ENCODE measurements around the gene SPON2. TPM values are rescaled to one million over a fixed set of nuclear protein-coding genes. Genes with fewer than 3 reads are reported as not detected.

The SPON2 gene
- total RNA-seq, 1 donor from 2014 or later: 3.4 TPM

DNA sequence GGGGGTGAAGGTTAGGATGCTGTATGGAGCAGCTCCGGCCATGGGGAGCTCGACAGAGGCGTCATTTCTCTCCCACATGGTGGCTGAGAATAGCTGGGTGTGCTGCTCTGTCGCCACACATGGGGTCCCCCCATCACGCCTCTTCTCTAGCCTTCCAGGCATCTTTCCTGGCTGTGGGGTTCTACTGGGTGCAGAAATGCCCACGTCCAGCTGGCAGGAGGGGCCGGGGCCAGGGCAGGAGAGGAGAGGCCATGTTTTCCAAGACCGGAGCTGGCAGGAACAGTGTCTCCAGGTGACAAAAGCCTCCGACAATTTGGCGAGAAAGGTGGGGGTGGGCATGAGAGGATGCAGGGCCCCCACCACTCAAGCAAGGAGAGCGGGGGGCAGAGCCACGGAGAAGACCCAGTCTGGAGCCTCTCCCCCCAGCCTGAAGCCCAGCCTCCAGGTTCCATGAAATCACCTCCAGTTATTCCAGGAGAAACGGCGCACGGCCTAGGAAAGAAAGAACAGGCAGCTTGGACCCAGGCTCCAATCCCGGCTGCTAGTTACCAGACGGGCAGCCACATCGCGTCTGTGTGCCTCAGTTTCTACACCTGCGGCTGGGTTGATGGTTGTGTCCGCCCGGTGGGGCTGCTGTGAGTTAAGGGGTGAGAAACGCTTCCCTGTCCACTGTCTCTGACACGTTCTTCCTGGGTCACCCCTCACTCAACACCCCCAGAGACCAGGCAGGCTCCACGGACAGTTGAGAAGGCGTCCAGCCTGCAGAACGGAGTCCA, 27.4 kb upstream of the SPON2 start:
- POLR2A ChIA-PET: interaction anchor here (0.6 kb wide), 1 partner anchor 86 kb away, joined by 3 read pairs; the partner anchor contains the start of gene RNF212
- intact Hi-C loops (cut with micrococcal nuclease): loop anchor here (2.0 kb wide), 1 partner anchor 15 kb away; no protein-coding TSS in a partner anchor
- no peak for ATAC-seq (ENCODE audit: low read depth)
- CTCF ChIA-PET: interaction anchor here (0.6 kb wide), 1 partner anchor 1925 kb away, joined by 3 read pairs; no protein-coding TSS in a partner anchor
- no peak for TF ChIP-seq CTCF (IDR thresholded peaks at IDR 0.05)
- Mint-ChIP-seq H3K27me3 (no peaks in the 10 kb centered on the region), H3K4me3 (no peak overlapping the region), H3K27ac (no peak overlapping the region), H3K36me3 (ENCODE audit: low read depth) (no peaks in the 10 kb centered on the region), H3K9me3 (no peaks in the 10 kb centered on the region), H3K4me1 (peaks cover 40% of the 10 kb centered on the region)
- DNase-seq: peak; percentile 12

DNA sequence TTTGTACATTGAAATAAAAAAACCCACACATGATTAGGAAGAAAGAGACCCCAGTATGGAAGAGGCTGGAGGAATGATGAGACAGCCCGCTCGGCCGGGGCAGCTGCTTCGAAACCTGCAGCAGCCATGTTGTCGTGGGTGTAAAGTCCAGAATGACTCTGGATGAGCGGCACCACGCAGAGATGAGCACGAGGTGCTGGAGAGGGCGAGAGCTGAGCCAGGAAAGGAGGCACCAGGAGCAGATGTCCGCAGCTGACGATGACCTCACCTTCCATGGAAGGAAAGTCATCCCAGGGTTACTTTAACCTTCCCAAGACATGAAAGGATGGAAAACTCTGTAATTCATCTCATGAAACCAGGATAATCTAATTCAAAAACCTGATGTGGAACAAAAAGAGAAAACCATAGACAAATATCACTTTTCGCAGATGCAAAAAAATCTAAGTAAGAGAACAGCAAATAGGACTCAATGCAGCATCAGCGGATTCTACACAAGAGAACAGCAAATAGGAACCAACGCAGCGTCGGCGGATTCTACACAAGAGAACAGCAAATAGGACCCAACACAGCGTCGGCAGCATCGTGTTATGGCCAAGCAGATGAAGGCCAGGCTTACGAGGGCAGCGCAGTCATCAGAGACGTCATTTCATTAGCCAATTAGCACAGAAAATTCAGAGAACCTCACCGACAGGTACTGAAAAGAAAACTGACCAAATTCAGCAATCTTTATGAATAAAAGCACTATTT, 25.9 kb upstream of the SPON2 start:
- no peak for DNase-seq
- no peaks in the 10 kb centered on the region for H3K9me3 Mint-ChIP-seq
- H3K4me1 Mint-ChIP-seq: peaks cover 26% of the 10 kb centered on the region
- no peaks in the 10 kb centered on the region for H3K36me3 Mint-ChIP-seq (ENCODE audit: low read depth)
- CTCF ChIA-PET: no interaction called here
- TF ChIP-seq CTCF (IDR thresholded peaks at IDR 0.05): no peak
- H3K27ac Mint-ChIP-seq: no peak overlapping the region
- H3K27me3 Mint-ChIP-seq: no peaks in the 10 kb centered on the region
- H3K4me3 Mint-ChIP-seq: no peak overlapping the region
- POLR2A ChIA-PET: interaction anchor here (0.7 kb wide), 2 partner anchors 27 to 31 kb away, joined by 3 read pairs; no protein-coding TSS in a partner anchor
- intact Hi-C loops (cut with micrococcal nuclease): no loop called here
- ATAC-seq (ENCODE audit: low read depth): no peak

DNA sequence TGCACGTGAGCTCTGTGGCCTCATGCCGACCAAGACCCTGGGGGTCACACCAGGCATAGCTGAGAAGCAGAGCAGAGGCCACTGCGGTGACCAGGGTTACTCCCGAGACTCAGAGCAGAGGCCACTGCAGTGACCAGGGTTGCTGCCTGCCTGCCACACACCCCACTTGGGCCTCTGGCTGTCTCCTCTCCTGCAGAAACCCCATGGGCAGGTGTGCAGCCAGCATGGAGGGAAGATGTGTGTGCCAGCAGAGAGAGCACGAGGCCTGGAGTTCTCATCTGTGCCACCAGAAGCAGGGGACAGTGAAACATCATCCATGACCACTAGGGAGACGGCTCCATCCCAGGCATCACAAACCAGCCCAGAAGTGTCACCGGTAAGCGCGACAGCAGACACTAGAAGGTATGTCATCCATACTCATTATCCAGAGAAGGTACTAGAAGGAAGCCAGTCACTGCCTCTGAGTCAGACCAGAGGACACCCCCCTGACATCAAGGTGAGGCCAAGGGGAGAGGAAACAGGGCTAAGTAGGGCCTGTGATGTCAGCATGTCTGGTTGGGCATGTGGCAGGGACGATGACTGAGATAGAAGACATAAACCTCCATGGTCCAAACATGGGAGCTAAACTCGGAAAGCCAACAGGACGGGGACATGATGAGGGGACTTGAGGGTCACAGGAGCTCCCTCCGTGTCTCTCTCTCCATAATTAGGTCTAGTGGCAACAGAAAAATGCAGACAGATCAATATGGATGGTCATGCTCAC, 24.2 kb upstream of the SPON2 start:
- no peak overlapping the region for H3K27ac Mint-ChIP-seq
- POLR2A ChIA-PET: interaction anchor here (1.0 kb wide), 1 partner anchor 8 kb away, joined by 3 read pairs; no protein-coding TSS in a partner anchor
- intact Hi-C loops (cut with micrococcal nuclease): no loop called here
- H3K27me3 Mint-ChIP-seq: no peaks in the 10 kb centered on the region
- TF ChIP-seq CTCF (IDR thresholded peaks at IDR 0.05): no peak
- H3K9me3 Mint-ChIP-seq: no peaks in the 10 kb centered on the region
- CTCF ChIA-PET: no interaction called here
- no peak overlapping the region for H3K4me3 Mint-ChIP-seq
- DNase-seq (no peak), ATAC-seq (ENCODE audit: low read depth) (no peak)
- H3K4me1 Mint-ChIP-seq: peaks cover 16% of the 10 kb centered on the region
- H3K36me3 Mint-ChIP-seq (ENCODE audit: low read depth): no peaks in the 10 kb centered on the region

DNA sequence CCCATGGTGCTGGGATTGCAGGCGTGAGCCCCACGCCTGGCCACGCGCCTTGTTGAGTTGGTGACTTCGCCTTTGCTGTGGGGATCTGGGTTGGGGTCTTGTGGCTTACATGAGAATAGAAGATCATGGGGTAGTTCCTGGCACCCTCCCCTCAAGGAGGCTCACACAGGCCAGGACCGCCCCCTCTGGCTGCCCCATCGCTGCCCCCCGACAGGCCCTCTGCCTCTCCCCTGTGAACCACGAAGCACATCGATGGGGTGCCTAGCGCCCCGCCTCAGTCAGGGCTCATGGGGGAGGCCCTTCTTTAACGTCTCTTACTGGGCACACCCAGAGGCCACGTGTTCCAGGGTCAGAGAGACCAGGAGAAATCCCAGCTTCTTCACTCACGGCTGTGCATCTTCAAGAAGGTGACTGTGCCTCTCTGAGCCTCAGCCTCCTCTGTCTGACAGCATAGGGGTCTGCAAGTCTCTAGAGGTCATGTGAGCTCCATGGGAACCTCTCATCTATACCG, 23.6 kb upstream of the SPON2 start:
- H3K4me1 Mint-ChIP-seq: peaks cover 9% of the 10 kb centered on the region
- no peak overlapping the region for H3K4me3 Mint-ChIP-seq
- no peaks in the 10 kb centered on the region for H3K27me3 Mint-ChIP-seq
- H3K9me3 Mint-ChIP-seq: no peaks in the 10 kb centered on the region
- ChIA-PET POLR2A (no interaction called here), CTCF (no interaction called here)
- DNase-seq: no peak
- intact Hi-C loops (cut with micrococcal nuclease): no loop called here
- no peak overlapping the region for H3K27ac Mint-ChIP-seq
- ATAC-seq (ENCODE audit: low read depth): no peak
- TF ChIP-seq CTCF (IDR thresholded peaks at IDR 0.05): no peak
- no peaks in the 10 kb centered on the region for H3K36me3 Mint-ChIP-seq (ENCODE audit: low read depth)

Measured in activated B cell treated with CpG ODN at 0.5 μM for 24 hours (primary cell).